Measurements from ENCODE around the gene MPZL2.
"Not testable (repeated sequence)": the region's sequence is repeated elsewhere in the genome, so short reads cannot be mapped to it uniquely, and the experiment has no call there.

DNA sequence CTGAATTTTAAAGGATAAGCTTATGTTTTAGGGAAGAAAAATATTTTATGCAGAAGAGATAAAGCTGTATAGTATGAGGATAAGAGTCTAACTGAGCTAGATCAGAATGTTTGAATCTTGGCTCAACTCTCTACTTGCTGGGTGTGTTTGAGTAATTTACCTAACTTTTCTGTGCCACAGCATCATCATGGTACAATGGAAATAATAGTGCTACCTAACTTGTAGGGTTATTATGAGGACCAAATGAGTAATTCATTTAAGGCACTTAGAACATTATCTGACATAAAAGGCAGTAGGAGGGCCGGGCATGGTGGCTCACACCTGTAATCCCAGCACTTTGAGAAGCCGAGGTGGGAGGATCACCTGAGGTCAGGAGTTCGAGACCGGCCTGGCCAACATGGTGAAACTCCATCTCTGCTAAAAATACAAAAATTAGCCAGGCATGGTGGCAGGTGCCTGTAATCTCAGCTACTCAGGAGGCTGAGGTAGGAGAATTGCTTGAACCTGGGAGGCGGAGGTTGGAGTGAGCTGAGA is 45.0 kb upstream of the MPZL2 start:
- TF ChIP-seq, protein P1, sequence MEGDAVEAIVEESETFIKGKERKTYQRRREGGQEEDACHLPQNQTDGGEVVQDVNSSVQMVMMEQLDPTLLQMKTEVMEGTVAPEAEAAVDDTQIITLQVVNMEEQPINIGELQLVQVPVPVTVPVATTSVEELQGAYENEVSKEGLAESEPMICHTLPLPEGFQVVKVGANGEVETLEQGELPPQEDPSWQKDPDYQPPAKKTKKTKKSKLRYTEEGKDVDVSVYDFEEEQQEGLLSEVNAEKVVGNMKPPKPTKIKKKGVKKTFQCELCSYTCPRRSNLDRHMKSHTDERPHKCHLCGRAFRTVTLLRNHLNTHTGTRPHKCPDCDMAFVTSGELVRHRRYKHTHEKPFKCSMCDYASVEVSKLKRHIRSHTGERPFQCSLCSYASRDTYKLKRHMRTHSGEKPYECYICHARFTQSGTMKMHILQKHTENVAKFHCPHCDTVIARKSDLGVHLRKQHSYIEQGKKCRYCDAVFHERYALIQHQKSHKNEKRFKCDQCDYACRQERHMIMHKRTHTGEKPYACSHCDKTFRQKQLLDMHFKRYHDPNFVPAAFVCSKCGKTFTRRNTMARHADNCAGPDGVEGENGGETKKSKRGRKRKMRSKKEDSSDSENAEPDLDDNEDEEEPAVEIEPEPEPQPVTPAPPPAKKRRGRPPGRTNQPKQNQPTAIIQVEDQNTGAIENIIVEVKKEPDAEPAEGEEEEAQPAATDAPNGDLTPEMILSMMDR (conservative IDR thresholded peaks at IDR 0.05; ENCODE audit: low read length): not testable (repeated sequence)
- TF ChIP-seq EZH2phosphoT487 (IDR thresholded peaks at IDR 0.05; ENCODE audit: borderline replicate concordance): not testable (repeated sequence)

Measured in Loucy (cell line).